ENCODE data around the gene ICOSLG.
"Not testable (repeated sequence)": the region's sequence is repeated elsewhere in the genome, so short reads cannot be mapped to it uniquely, and the experiment has no call there.

DNA sequence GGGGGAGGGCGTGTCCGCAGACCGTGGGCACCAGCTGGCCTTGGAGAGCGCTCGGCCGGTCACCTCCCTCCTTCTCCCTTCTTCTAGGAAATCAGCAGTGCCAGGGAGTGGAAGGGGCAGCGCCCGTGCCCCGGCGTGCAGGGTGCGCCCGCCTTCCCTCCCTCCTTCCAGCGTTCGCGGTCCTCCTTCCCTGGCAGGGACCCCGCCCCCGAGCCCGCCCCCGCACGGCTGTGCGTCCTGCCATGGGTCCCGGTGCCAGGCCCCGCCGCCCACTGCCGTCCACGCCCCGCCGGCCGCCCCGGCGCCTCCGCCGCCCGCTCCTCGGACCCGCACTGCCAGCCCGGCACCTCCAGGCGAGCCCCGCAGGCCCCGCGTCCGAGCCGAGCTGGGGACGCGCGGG lies 390 bp downstream of the ICOSLG start:
- TF ChIP-seq EZH2 (IDR thresholded peaks at IDR 0.05; ENCODE audit: insufficient read depth, poor library complexity, severe bottlenecking); EZH2phosphoT487 (IDR thresholded peaks at IDR 0.05; ENCODE audit: insufficient read depth, low read depth): not testable (repeated sequence)
